KOPT-K1 (cell line): ENCODE results near the gene CCDC184.

Experiments
- H3K27ac ChIP-seq: fragments of 200-600 bp; sonication (generic); 2 replicates; pipeline ENCODE4 v1.5.1; 2016; ENCODE audit warnings: antibody characterized with exemption, mild to moderate bottlenecking, low read depth, low read length; ENCODE audit not compliant: poor library complexity, severe bottlenecking
- H3K36me3 ChIP-seq: fragments of 200-600 bp; sonication (generic); 2 replicates; pipeline ENCODE4 v1.5.1; 2017; ENCODE audit warnings: antibody characterized with exemption, mild to moderate bottlenecking, low read length, moderate library complexity; ENCODE audit not compliant: insufficient read depth
- H3K9me3 ChIP-seq: fragments of 200-600 bp; sonication (generic); 2 replicates; pipeline ENCODE4 v1.5.1; 2017; ENCODE audit warnings: antibody characterized with exemption, low read length, mild to moderate bottlenecking; ENCODE audit not compliant: insufficient read depth, poor library complexity, severe bottlenecking

Gene CCDC184

GRCh38 chr12:48165089-48165981 is 18.1 kb upstream of the CCDC184 start:
- H3K36me3 ChIP-seq: no peaks in the 10 kb centered on the region
- no peaks in the 10 kb centered on the region for H3K9me3 ChIP-seq
- H3K27ac ChIP-seq: no peak overlapping the region

GRCh38 chr12:48169011-48169410 is 14.4 kb upstream of the CCDC184 start:
- Histone ChIP-seq H3K9me3 (no peaks in the 10 kb centered on the region), H3K36me3 (no peaks in the 10 kb centered on the region), H3K27ac (no peak overlapping the region)

- Histone ChIP-seq H3K27ac (no peak overlapping the region), H3K9me3 (no peaks in the 10 kb centered on the region), H3K36me3 (no peaks in the 10 kb centered on the region)
These were observed 7.6 kb upstream of the CCDC184 start for GRCh38 chr12:48175613-48176416.

GRCh38 chr12:48176417-48176751 is 7.1 kb upstream of the CCDC184 start:
- Histone ChIP-seq H3K9me3 (no peaks in the 10 kb centered on the region), H3K36me3 (no peaks in the 10 kb centered on the region), H3K27ac (no peak overlapping the region)

GRCh38 chr12:48177982-48178381 is 5.5 kb upstream of the CCDC184 start:
- Histone ChIP-seq H3K9me3 (no peaks in the 10 kb centered on the region), H3K27ac (no peak overlapping the region)

GRCh38 chr12:48179466-48179865 is 4.0 kb upstream of the CCDC184 start:
- H3K9me3 ChIP-seq: no peaks in the 10 kb centered on the region
- no peaks in the 10 kb centered on the region for H3K36me3 ChIP-seq
- H3K27ac ChIP-seq: no peak overlapping the region

More at GRCh38 chr12:48177982-48178381, 5.5 kb upstream of the CCDC184 start:
- H3K36me3 ChIP-seq: no peaks in the 10 kb centered on the region

- H3K27ac ChIP-seq: no peak overlapping the region
- no peaks in the 10 kb centered on the region for H3K9me3 ChIP-seq
- H3K36me3 ChIP-seq: no peaks in the 10 kb centered on the region
These were observed 3.0 kb upstream of the CCDC184 start for GRCh38 chr12:48180424-48180823.

GRCh38 chr12:48180857-48181495 is 2.5 kb upstream of the CCDC184 start:
- H3K27ac ChIP-seq: no peak overlapping the region
- no peaks in the 10 kb centered on the region for H3K36me3 ChIP-seq
- H3K9me3 ChIP-seq: no peaks in the 10 kb centered on the region

GRCh38 chr12:48182631-48183030 is 813 bp upstream of the CCDC184 start:
- no peak overlapping the region for H3K27ac ChIP-seq
- H3K36me3 ChIP-seq: no peaks in the 10 kb centered on the region
- H3K9me3 ChIP-seq: no peaks in the 10 kb centered on the region

GRCh38 chr12:48183876-48184548 is 568 bp downstream of the CCDC184 start:
- Histone ChIP-seq H3K9me3 (no peaks in the 10 kb centered on the region), H3K36me3 (no peaks in the 10 kb centered on the region), H3K27ac (no peak overlapping the region)

- no peaks in the 10 kb centered on the region for H3K9me3 ChIP-seq
- no peaks in the 10 kb centered on the region for H3K36me3 ChIP-seq
- no peak overlapping the region for H3K27ac ChIP-seq
These were observed 1.1 kb downstream of the CCDC184 start for GRCh38 chr12:48184549-48184922.

GRCh38 chr12:48185181-48185919 is 1.9 kb downstream of the CCDC184 start:
- Histone ChIP-seq H3K36me3 (no peaks in the 10 kb centered on the region), H3K27ac (no peak overlapping the region), H3K9me3 (no peaks in the 10 kb centered on the region)

GRCh38 chr12:48187916-48188695 is 4.7 kb downstream of the CCDC184 start:
- H3K27ac ChIP-seq: no peak overlapping the region
- no peaks in the 10 kb centered on the region for H3K9me3 ChIP-seq

More at GRCh38 chr12:48187916-48188695, 4.7 kb downstream of the CCDC184 start:
- no peaks in the 10 kb centered on the region for H3K36me3 ChIP-seq
